Panc1 (cell line): Measurements from ENCODE around the gene PRKCA.

Source experiments
- POLR2AphosphoS5 ChIP-seq: IDR thresholded peaks from 2 replicates; pipeline ENCODE4 v1.6.1; 2012; ENCODE audit warnings: mild to moderate bottlenecking, low read depth, low read length, moderate library complexity
- SIN3A ChIP-seq: IDR thresholded peaks from 2 replicates; pipeline ENCODE4 v1.6.1; 2012; ENCODE audit warnings: low read depth, mild to moderate bottlenecking, low read length, moderate library complexity, borderline replicate concordance; ENCODE audit not compliant: insufficient read depth
- TCF7L2 ChIP-seq: IDR thresholded peaks from 2 replicates; pipeline ENCODE4 v1.6.1; 2011; ENCODE audit warnings: mild to moderate bottlenecking, low read depth, low read length, inconsistent platforms
- TF ChIP-seq, protein P1 (sequence below), 2 experiments: IDR thresholded peaks; 2 replicates each; pipeline ENCODE4 v1.6.1; 2011 to 2012; ENCODE audit warnings: low read depth in 2 of 2, control low read depth in 1 of 2, low read length in 1 of 2, mild to moderate bottlenecking in 1 of 2, moderate library complexity in 1 of 2; ENCODE audit not compliant: insufficient read depth in 1 of 2
- TF ChIP-seq, protein P2 (sequence below): fragments of 450-650 bp; IDR thresholded peaks from 2 replicates; pipeline ENCODE4 v1.5.1; 2017; ENCODE audit warnings: mild to moderate bottlenecking

DNA sequence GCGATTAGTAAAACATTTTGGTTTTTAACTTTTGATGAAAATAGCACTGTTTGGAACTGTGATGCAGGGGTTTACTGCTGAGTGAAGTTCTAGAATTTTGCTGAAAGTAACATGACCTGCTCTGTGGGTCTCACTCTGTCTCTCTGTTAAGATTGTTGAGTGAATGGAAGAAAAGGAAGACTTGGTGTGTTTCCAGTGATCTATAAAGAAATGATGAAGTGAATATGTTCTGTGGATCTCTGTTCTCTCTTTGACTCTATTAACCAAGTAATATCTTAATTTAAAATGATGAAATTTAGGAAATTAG, 148.4 kb downstream of the PRKCA start:
- TF ChIP-seq, protein P1, sequence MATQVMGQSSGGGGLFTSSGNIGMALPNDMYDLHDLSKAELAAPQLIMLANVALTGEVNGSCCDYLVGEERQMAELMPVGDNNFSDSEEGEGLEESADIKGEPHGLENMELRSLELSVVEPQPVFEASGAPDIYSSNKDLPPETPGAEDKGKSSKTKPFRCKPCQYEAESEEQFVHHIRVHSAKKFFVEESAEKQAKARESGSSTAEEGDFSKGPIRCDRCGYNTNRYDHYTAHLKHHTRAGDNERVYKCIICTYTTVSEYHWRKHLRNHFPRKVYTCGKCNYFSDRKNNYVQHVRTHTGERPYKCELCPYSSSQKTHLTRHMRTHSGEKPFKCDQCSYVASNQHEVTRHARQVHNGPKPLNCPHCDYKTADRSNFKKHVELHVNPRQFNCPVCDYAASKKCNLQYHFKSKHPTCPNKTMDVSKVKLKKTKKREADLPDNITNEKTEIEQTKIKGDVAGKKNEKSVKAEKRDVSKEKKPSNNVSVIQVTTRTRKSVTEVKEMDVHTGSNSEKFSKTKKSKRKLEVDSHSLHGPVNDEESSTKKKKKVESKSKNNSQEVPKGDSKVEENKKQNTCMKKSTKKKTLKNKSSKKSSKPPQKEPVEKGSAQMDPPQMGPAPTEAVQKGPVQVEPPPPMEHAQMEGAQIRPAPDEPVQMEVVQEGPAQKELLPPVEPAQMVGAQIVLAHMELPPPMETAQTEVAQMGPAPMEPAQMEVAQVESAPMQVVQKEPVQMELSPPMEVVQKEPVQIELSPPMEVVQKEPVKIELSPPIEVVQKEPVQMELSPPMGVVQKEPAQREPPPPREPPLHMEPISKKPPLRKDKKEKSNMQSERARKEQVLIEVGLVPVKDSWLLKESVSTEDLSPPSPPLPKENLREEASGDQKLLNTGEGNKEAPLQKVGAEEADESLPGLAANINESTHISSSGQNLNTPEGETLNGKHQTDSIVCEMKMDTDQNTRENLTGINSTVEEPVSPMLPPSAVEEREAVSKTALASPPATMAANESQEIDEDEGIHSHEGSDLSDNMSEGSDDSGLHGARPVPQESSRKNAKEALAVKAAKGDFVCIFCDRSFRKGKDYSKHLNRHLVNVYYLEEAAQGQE (IDR thresholded peaks at IDR 0.05; ENCODE audit: insufficient read depth in 1 of 2, low read depth in 2 of 2, low read length in 1 of 2), result no peak
- TF ChIP-seq, protein P2, sequence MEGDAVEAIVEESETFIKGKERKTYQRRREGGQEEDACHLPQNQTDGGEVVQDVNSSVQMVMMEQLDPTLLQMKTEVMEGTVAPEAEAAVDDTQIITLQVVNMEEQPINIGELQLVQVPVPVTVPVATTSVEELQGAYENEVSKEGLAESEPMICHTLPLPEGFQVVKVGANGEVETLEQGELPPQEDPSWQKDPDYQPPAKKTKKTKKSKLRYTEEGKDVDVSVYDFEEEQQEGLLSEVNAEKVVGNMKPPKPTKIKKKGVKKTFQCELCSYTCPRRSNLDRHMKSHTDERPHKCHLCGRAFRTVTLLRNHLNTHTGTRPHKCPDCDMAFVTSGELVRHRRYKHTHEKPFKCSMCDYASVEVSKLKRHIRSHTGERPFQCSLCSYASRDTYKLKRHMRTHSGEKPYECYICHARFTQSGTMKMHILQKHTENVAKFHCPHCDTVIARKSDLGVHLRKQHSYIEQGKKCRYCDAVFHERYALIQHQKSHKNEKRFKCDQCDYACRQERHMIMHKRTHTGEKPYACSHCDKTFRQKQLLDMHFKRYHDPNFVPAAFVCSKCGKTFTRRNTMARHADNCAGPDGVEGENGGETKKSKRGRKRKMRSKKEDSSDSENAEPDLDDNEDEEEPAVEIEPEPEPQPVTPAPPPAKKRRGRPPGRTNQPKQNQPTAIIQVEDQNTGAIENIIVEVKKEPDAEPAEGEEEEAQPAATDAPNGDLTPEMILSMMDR, result no peak
- TF ChIP-seq SIN3A, result no peak
- TF ChIP-seq POLR2AphosphoS5, result no peak
- no peak for TF ChIP-seq TCF7L2
